ENCODE results near the gene DIS3.
A peak's percentile ranks its signal among the peaks of the same experiment; 100 is the strongest.
"Not testable (repeated sequence)": the region's sequence is repeated elsewhere in the genome, so short reads cannot be mapped to it uniquely, and the experiment has no call there.

DIS3 gene

DNA sequence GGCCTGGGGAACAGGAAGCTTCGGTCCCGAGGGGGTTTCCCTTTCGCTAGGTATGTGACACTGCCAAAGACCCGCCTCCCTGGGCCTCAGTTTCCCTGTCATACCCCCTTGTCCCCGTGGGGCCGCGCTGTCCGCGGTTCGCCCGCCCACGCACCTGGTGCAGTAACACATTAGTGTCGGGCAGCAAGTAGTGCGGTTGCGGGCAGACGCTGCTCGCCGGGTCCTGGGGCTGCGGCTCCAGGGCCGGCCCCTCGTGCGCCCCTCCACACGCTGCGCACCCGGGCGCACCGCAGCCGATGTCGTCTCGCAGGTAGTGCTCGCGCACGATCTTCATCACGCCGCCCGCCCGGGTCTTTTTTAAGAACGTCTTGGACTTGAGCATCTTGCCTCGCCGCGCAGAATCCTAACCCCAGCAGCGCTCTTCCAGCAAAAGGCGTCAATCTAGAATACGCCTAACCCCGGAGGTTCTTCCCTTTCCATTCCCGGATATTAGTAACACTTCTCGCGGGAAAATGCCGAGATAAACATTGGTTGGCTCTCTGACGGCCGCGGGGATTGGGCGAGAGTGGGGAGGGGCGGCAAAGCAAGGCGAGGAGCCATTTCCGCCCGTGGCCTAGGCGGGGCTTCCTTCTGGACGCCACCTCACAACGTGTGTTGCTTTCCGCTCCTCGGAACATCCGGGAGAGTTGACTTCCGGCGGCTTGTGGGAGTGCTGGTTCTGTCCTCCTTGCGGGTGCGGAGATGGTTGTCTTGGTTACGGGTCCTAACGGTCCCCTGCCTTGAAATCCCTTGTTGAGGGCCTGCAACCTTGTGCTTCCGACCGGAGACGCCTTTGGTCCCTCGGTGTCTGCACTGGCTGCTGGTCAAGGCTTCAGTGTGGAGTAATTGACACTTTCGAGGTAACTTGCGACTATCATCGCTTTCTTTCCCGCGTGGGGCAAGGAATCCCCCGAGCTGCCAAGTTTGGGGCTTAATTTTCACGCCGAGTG is at the start of gene DIS3, which contains the start of gene PIBF1:
Gene DIS3, minus strand, starts transcription at position 450 of the 989 bp plus-strand sequence. Its CDS starts 68 bp downstream, at position 382.
Gene PIBF1, plus strand, starts transcription at position 683 of the 989 bp plus-strand sequence. CDS start 1,337 bp downstream, outside the sequence.
- DNase-seq (ENCODE audit: low spot score): peak; percentile 98

GRCh38 chr13:72823724-72824123 is 42.0 kb upstream of the DIS3 start:
- no peak for DNase-seq (ENCODE audit: low spot score)

DNA sequence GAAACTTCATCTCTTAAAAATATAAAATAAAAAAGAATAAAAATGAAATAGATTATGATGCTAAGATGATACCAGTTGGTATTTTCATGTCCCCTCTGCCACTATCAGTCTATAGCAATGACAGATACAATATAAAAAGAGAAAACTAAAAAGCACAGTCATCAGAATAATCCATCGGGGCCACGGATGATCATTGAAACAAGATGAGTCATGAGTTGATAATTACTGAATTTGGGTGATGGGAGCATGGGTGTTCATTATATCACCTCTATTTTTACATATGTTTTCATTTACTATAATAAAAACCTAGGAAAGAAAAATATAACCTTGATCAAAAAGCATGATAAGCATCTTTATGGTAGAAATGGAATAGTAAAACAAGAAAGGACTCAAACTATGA is 41.4 kb upstream of the DIS3 start:
- no peak for DNase-seq (ENCODE audit: low spot score)

GRCh38 chr13:72820898-72821279 is 39.2 kb upstream of the DIS3 start:
- DNase-seq (ENCODE audit: low spot score): no peak

GRCh38 chr13:72820156-72820897 is 38.6 kb upstream of the DIS3 start:
- no peak for DNase-seq (ENCODE audit: low spot score)

DNA sequence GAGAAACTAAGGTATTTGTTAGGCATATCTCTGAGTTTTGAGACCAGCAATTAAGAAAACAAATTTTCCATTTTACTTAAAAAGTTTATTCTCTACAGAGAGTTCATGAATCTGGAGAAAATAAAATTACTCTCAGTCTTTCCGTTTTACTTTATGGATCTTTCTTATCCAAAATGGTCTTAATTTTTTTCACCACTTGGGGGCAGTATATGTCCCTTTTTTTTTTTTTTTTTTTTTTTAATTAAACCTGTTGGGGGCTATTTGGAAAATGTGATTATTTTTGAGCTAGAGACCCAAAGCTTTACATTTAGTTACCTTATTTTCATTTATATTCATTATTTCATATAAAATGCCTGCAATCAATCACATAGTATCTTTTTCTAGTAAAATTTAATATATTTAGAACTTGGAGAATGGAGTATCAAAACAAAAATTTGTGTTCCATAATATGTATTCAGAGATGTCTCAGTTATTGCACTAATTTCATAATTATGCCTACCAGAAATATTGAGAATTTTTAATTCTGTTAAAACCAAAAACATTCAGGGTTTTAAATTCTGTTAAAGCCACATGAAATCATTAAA is 27.3 kb upstream of the DIS3 start:
- DNase-seq (ENCODE audit: low spot score): no peak

DNA sequence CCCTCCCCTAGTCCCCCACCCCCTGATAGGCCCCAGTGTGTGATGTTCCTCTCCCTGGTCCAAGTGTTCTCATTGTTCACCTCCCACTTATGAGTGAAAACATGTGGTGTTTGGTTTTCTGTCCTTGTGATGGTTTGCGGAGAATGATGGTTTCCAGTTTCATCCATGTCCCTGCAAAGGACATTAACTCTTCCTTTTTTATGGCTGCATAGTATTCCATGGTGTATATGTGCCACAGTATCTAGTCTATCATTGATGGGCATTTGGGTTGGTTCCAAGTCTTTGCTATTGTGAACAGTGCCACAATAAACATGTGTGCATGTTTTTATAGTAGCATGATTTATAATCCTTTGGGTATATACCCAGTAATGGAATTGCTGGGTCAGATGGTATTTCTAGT is 24.8 kb upstream of the DIS3 start:
- not testable (repeated sequence) for DNase-seq (ENCODE audit: low spot score)

GRCh38 chr13:72805676-72806346 is 24.1 kb upstream of the DIS3 start:
- DNase-seq (ENCODE audit: low spot score): no peak

DNA sequence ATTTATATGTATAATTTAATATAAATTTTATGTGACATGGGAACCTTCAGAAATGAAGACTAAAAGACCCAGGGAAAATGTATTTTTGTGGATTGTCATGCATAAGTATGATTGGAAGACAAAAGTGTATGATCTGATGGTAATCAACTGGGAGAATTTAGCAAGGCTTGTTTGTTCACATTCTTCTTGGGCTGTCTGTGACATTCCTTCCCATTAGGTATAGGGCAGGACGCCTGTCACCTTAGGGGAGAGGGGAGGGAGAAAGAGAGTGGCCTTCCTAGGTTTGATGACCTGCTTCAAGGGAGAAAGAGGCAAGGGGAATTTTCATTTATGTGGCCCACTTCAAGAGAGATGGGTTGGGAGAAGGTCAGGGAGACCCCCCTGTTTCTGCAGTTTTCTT is 22.6 kb upstream of the DIS3 start:
- no peak for DNase-seq (ENCODE audit: low spot score)

GRCh38 chr13:72798817-72799216 is 17.1 kb upstream of the DIS3 start:
- no peak for DNase-seq (ENCODE audit: low spot score)

DNA sequence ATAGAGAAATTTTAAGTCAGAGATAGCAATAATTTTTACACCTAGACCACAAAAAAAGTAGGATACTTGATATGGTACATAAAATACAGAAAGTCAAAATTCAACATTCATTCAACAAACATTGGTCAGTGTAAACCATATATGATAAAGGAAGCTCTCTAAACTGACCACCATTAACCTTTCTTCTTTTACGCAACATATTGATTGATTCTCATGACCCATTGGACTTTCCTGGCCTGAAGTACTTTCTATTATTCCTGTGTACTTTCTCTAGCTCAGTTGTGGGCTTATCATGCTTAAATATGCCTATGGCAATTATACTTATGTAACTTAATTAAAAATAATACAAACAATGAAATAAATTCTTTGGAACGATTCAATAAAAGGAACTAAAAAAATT is 10.9 kb upstream of the DIS3 start:
- DNase-seq (ENCODE audit: low spot score): no peak

DNA sequence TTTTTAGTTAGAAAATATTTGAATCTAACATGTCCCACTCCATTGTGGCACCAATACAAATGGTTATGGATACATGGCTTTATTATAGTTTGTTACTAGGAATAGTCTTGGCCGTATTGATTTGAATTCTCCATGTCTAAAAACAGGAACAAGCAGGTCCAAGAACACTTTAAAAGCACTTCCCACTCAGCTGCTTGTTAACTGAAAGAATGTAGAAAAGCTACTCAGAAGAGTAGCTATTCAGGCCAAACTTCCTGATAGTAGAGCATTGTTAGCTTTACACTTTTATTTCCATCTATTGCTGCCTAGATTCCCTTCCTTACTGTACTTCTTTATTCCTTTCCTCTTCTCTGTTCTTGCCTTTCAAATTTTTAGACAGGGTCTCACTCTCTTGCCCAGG is 7.1 kb upstream of the DIS3 start:
- no peak for DNase-seq (ENCODE audit: low spot score)

DNA sequence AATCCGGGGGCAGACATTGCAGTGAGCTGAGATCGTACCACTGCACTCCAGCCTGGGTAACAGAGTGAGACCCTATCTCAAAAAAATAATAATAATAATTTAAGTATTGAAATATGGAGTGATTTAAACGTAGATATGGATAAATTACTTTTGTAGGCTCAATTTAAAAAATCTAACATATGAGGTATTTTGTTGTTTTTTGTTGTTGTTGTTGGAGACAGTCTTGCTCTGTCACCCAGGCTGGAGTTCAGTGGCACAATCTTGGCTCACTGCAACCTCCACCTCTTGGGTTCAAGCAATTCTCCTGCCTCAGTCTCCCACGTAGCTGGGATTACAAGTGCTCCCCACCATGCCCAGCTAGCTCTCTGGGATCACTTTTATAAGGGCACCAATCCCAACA is 3.0 kb upstream of the DIS3 start:
- not testable (repeated sequence) for DNase-seq (ENCODE audit: low spot score)

- DNase-seq (ENCODE audit: low spot score): no peak
Observed at GRCh38 chr13:72782717-72783116, 1.0 kb upstream of the DIS3 start.

- no peak for DNase-seq (ENCODE audit: low spot score)
Observed at GRCh38 chr13:72774019-72774418, 7.7 kb downstream of the DIS3 start.

- DNase-seq (ENCODE audit: low spot score): no peak
Observed at GRCh38 chr13:72763411-72763810, 18.3 kb downstream of the DIS3 start.

- DNase-seq (ENCODE audit: low spot score): no peak
Observed at GRCh38 chr13:72760189-72760588, 21.5 kb downstream of the DIS3 start.

GRCh38 chr13:72757792-72758535 is 23.7 kb downstream of the DIS3 start:
- no peak for DNase-seq (ENCODE audit: low spot score)

- DNase-seq (ENCODE audit: low spot score): no peak
Observed at GRCh38 chr13:72754111-72754510, 27.6 kb downstream of the DIS3 start.

DNA sequence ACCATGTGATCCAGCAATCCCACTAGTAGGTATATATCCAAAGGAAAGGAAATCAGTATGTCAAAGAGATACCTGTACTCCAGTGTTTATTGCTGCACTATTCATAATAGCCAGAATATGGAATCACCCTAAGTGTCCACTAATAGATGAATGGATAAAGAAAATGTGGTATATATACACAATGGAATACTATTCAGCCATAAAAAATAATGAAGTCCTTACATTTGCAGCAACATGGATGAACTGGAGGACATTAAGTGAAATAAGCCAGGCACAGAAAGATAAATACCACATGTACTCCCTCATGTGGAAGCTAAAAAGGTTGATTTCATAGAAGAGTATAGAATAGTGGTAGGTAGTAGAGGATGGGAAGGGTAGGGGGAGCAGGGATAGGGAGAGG is 30.5 kb downstream of the DIS3 start:
- no peak for DNase-seq (ENCODE audit: low spot score)

DNA sequence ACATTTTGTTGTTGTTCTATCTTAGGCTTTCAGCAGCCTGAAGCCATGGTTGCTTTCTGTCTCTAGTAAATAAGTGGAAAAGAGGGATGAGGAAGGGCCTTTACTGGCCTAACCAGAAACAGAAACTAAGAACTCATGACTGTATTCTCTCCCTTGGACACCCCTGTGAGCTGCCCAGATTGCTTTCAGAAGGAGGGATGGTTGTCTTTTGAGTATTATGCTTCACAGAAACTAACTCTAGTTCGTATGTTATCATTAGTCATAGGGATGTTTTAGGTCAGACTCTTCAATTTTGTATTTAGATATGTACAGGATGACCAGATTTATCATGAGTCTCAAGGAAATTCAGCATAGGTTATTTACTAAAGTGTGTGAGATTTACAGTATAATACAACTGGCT is 36.4 kb downstream of the DIS3 start:
- peak; percentile 36 for DNase-seq (ENCODE audit: low spot score)
